Mucosa of descending colon (tissue), 3 donors: ENCODE data around the gene RAB1A. TPM values are rescaled to one million over a fixed set of nuclear protein-coding genes. Genes with fewer than 3 reads are reported as not detected.

Source experiments
- ATAC-seq: fragments of 200-7000 bp; cut with Tn5 transposase; one replicate; pipeline ENCODE4 v1.9.1; 2020; ENCODE audit warnings: mild to moderate bottlenecking, moderate library complexity
- DNase-seq, 3 donors: peaks; one replicate each; pipeline ENCODE4 v3.0.0-alpha.2; 2020
- H3K36me3 ChIP-seq: fragments of 200-600 bp; one replicate; pipeline ENCODE4 v1.8.0; 2021; ENCODE audit warnings: low read depth, mild to moderate bottlenecking
- H3K4me1 ChIP-seq: fragments of 200-600 bp; one replicate; pipeline ENCODE4 v1.8.0; 2021; ENCODE audit warnings: low read depth, mild to moderate bottlenecking
- H3K4me3 ChIP-seq: fragments of 200-600 bp; one replicate; pipeline ENCODE4 v1.8.0; 2021; ENCODE audit warnings: mild to moderate bottlenecking
- H3K9me3 ChIP-seq: fragments of 200-600 bp; one replicate; pipeline ENCODE4 v1.8.0; 2021; ENCODE audit warnings: mild to moderate bottlenecking
- CTCF ChIP-seq: fragments of 200-600 bp; IDR thresholded peaks from one replicate; pipeline ENCODE4 v1.8.0; 2022; ENCODE audit warnings: antibody characterized with exemption, mild to moderate bottlenecking
- intact Hi-C, 2 donors: fragments of 100-400 bp; cut with DNase I in 1 of 2; cut with micrococcal nuclease in 1 of 2; formaldehyde crosslinking; loops; one replicate each; pipeline versions ENCODE4 v1.11.0 to v1.11.1; 2022; cut with DNase I, micrococcal nuclease
- total RNA-seq, 3 donors: library from RNA; stranded (reverse); fragmentation: NEBNext Ultra II Directional in 2 of 3; extraction: Animal tissue kit (Norgen Biotek cat#: 25700) in 2 of 3; gene quantifications; one replicate each; pipeline versions ENCODE4 v1.2.1 to v1.2.4, GENCODE V29; 2021 to 2023
- donor health status: DM: no; HTN: no; CAD: no; lungs with moderate emphysema.
- donor health status: DM: no; HTN: no; CAD: no.
- donor health status: DM: no; HTN: yes; CAD: no.

Gene RAB1A
- total RNA-seq, 3 donors from 2014 or later, result 144 to 165 (median 151) TPM

- peak; percentile 97 to 98 (median 98) for DNase-seq
- peak; percentile 97 for ATAC-seq
- peak within 1 kb of the TSS; percentile 71 for H3K4me3 ChIP-seq
- H3K4me1 ChIP-seq, result peaks cover 31% of the 10 kb centered on the region
- TF ChIP-seq CTCF, result no peak
- intact Hi-C loops, result no loop called here
- peaks cover 3% of the 10 kb centered on the region for H3K36me3 ChIP-seq
- H3K9me3 ChIP-seq, result no peaks in the 10 kb centered on the region
Observed at GRCh38 chr2:65056215-65057053, 73.5 kb downstream of the RAB1A start, which contains the start of gene CEP68. CEP68 (plus strand) TSS chr2:65056416; CDS start chr2:65069445, 13,029 bp downstream.

GRCh38 chr2:65055422-65056214, 74.3 kb downstream of the RAB1A start:
- Histone ChIP-seq H3K36me3 (peaks cover 3% of the 10 kb centered on the region), H3K4me3 (peak overlapping the region; percentile 71), H3K9me3 (no peaks in the 10 kb centered on the region), H3K4me1 (peaks cover 31% of the 10 kb centered on the region)
- intact Hi-C loops, result no loop called here
- peak; percentile 59 for ATAC-seq
- TF ChIP-seq CTCF, result no peak
- DNase-seq, result peak in 1 of 3 donors; percentile 88

GRCh38 chr2:65054749-65055421, 75.0 kb downstream of the RAB1A start:
- Histone ChIP-seq H3K4me3 (no peak overlapping the region), H3K4me1 (peaks cover 30% of the 10 kb centered on the region), H3K36me3 (peaks cover 3% of the 10 kb centered on the region), H3K9me3 (no peaks in the 10 kb centered on the region)
- no peak for TF ChIP-seq CTCF
- ATAC-seq (no peak), DNase-seq (no peak)
- intact Hi-C loops, result no loop called here

- intact Hi-C loops, result no loop called here
- DNase-seq, result peak in 1 of 3 donors; percentile 58
- ATAC-seq, result peak; percentile 4
- H3K9me3 ChIP-seq, result no peaks in the 10 kb centered on the region
- TF ChIP-seq CTCF, result no peak
- H3K36me3 ChIP-seq, result peaks cover 3% of the 10 kb centered on the region
- no peak overlapping the region for H3K4me3 ChIP-seq
- peaks cover 16% of the 10 kb centered on the region for H3K4me1 ChIP-seq
Observed at GRCh38 chr2:65053199-65053598, 76.7 kb downstream of the RAB1A start.

- Histone ChIP-seq H3K4me3 (no peak overlapping the region), H3K9me3 (no peaks in the 10 kb centered on the region), H3K4me1 (peaks cover 10% of the 10 kb centered on the region), H3K36me3 (peaks cover under 1% of the 10 kb centered on the region)
- TF ChIP-seq CTCF, result no peak
- DNase-seq, result no peak
- no peak for ATAC-seq
- intact Hi-C loops, result no loop called here
Observed at GRCh38 chr2:65050931-65051330, 79.0 kb downstream of the RAB1A start.
